Stimulated activated CD4-positive, alpha-beta T cell treated with anti-CD3 and anti-CD28 coated beads, TNF-alpha, amount 100 ng/mL, for 24 hours (primary cell): ENCODE data around the gene ITPRID2.
A peak's percentile ranks its signal among the peaks of the same experiment; 100 is the strongest.
"Not testable (repeated sequence)": the region's sequence is repeated elsewhere in the genome, so short reads cannot be mapped to it uniquely, and the experiment has no call there.

ENCODE experiments used
- DNase-seq, 3 experiments: peaks; one replicate each; pipeline ENCODE4 v3.0.0-alpha.2; 2020; ENCODE audit warnings: low read depth in 3 of 3

Gene ITPRID2

DNA sequence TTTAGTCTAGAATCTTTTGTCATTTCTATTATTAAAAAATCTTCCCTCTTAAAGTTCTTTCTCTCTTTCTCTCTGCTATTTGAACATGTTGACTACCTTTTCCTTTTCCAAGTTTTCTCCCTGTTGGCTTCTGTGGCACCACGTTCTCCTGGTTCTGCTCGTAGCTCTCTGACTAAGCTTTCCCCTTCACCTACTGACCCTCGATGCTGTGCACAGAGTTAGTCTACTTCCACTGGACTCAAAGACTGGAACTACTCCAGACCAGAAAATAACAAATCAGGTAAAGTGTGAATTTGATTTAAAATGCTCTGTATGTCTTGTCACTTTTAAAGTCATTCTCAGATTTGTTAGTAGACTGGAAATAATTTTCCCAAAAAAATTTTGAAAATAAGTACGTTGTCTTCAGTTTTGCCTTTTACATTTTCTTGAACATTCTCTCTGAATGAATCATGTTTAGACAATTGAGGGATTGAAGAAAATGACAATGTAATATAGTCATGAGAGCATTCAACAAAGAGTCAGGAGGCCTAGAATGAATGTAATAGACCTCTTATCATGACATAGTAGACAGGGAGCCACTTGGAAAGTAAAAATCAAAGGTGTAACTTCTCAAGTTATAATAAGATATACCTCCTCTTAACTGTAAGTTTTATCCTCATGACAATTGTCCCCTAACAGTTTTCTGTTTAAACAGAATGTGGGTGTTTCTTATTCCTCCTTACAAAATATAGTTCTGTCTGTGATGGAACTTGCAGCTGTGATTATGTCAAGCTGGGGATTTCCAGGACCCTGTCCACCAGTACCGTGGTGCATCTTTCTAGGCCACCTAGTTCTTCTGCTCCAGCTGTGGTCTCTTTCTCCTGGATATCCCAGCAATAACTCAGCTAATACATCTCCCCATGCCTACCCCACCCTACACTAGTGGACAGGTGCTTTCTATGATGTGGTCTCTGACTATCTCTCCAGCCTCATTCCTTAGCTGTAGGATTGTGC lies 25.5 kb downstream of the ITPRID2 start:
- DNase-seq = no peak

GRCh38 chr2:181918188-181918587 lies 26.7 kb downstream of the ITPRID2 start:
- no peak for DNase-seq

DNA sequence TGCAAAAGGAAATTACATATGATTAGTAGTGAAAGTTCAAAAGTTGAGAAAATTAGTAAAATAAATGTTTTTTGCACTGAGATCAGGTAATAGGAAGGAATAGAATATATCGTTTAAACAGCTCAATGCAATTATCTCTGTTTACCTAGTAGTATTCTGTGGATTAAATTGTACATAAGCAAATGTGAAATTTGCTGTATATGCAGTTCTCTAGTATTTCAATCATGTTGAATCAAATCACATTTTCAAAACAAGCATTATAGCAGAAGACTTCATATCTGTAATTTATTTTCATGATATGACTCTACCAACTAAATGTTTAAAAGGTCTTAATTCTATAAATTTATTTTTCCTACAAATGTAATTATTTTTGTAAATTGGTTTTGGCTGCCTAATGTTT lies 31.6 kb downstream of the ITPRID2 start:
- no peak for DNase-seq

DNA sequence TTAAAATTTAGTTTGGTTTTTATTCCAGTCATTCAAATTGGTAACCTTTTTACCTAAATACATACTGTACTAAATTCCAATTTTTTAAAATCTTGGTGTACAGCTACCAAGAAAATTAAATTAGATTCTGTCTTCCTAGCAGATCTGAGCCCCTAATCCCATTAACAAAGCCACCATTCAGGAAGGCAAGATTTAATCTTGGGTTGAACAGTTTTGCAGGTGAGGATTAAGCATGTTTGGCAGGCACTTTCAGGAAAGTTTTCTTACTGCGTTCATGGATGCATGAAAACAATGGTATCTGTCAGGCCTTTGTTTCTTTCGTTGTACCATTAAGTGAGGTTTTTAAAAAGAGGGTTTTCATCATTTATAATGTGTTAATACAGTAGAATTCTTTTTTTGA lies 32.8 kb downstream of the ITPRID2 start:
- DNase-seq = no peak

GRCh38 chr2:181934694-181935093 lies 43.2 kb downstream of the ITPRID2 start:
- DNase-seq = no peak

DNA sequence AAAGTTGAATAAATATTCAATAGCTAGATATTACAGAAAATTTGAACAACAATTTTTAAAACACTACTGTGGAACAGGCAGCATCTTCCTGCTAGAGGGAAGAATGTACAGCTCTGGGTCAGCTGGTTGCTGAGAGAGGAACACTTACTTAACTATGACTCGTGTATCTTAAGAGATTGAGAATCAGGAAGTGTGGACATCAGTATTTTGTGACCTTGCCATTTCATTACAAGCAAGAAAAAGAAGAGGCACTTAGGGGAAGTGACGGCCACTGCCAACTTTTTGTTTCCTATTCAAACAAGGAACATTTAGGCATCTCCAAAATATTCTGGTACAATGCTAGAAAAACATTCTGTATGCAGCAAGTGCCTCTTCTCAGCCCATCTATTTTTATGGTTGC lies 45.9 kb downstream of the ITPRID2 start:
- no peak for DNase-seq

DNA sequence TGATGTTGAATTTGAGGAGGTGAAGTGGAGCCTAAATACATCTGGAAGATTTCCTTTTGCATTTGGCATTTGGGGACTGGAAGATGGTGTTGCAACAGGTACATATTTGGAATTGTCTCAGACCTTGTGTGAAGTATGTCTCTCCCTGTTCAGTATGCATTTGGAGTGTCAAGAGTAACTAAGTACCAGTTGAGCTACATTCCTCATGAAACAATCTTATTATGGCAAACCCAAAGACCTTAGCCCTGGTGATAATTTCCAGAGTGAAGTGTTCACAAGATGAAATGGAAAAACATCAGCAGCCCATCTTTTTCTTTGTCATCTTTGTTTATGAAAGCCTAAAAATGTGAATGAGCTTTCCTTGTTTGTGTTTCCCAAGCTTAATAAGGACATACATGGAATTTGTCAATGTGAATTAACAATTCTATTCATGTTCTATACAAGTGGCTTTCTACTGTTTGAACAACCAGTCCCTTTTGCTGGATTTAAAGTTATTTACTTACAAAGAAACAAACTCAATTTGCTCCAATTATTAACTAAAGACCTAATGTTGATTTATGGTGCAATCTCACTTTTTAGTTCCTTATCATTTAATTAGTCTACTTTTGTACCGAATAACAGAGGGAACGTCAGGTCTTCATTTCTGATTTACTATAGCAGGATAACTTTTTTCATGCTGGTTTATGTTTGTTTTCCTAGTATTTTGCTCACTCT lies 52.0 kb downstream of the ITPRID2 start:
- DNase-seq = no peak

DNA sequence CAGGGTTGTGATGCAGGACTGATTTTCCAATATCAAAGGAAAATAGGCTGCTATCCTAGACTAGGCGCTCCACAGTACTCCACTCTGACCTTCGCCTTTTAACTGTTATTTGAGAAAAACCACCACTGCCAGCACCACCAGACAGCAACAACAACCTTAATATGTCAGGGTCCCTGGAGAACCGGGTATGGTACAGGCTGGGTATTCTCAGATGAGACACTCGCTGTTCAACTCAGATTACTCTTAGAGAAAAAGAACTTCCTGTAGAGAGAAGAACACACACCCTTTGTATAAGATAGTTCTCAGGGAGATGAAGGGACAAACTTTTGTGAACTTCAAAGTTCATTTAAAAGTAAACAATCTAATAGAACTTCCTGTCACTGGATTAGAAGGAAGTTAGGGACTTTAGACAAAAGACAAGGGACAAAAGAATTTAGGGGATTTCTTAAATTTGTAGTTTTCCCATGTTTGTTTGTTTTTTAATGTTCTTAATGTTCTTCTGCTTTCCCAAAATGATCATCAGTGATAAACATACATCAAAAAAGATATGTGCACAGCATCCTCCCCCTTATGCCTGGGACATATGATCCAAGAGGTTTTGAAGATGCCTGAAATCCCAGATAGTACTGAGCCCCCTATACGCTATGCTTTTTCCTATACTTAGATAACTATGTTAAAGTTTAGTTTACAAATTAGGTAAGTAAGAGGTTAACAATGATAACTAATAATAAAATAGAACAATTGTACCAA lies 52.8 kb downstream of the ITPRID2 start:
- no peak for DNase-seq

DNA sequence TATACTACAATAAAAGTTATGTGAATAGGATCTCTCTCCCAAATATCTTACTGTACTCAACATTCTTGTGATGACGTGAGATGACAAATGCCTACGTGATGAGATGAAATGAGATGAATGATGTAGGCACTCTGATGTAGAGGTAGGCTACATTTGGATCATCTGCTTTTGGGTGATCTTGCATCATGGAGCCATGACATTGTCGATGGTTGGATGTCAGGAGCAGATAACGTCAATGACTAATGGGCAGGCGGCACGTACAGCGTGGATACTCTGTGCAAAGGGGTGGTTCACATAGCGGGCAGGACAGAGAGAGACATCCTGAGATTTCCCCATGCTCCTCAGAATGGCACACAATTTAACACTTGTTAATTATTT lies 53.4 kb downstream of the ITPRID2 start:
- DNase-seq = no peak

DNA sequence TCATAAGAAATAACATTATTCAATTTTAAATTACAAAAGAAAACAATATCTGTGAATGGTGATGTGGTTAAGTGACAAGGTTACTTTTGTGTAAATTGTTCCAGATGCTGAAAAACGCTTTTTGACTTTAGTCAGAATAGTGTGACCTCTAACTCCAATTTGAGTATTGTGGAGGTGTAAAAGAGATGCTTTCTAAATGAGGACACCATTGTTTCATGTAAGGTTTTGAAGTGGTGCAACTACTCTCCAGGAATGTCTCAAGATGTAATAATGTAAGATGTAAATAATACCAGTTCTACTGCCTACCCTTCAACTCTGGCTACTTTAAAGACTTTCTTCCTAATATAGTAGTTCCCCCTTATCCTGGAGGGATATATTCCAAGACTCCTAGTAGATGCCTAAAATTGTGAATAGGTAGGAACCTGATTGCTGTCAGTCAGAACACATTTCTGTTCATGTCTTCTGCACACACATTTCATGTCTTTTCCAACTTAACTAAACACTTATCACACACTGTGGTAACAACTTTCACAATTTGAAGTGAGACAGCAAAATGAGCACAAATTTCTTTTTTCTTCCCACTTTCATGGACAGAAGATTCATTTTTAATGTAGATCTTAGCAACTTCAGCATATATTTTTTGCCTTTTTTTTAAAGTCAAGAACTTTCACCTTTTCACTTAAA lies 55.1 kb downstream of the ITPRID2 start:
- no peak for DNase-seq

DNA sequence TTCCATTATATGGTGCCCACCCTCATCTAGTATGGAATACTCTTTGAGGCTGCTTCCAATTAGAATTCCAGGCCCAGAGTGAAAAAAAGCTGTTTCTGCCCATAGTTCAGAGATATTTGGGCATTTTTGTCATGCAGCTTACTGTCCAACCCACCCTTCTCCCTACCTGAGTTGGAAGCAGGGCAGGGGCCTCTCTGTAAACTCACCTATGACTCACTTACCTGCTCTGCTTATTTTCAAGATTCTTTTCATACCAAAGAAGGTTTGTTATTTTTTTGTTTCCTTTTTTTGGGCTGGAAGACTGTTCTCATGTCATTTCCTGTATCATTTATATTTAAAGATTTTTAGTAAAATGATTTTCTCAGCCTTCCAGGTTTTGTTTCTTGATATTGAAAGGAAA lies 55.7 kb downstream of the ITPRID2 start:
- DNase-seq = no peak

- DNase-seq = no peak
Measured at GRCh38 chr2:181948227-181948626, 56.7 kb downstream of the ITPRID2 start.

DNA sequence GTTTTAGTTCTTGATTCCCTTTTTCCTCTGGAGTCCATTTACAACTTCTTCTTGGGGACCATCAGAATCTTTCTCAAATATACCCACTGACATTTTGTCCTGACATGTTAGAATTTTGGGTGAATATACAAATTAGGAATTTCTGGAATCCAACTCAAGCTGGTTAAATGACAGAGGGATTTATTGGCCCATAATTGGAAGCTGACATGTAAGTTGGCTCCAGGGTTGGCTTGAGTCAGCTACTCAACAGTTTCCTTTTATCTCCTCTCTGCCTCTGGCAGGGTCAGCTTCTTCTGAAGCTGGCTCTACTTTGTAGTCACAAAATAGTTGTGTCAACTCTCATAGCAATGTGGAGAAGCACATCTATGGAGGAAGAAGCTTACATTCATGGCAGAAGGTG lies 57.5 kb downstream of the ITPRID2 start:
- DNase-seq = no peak

DNA sequence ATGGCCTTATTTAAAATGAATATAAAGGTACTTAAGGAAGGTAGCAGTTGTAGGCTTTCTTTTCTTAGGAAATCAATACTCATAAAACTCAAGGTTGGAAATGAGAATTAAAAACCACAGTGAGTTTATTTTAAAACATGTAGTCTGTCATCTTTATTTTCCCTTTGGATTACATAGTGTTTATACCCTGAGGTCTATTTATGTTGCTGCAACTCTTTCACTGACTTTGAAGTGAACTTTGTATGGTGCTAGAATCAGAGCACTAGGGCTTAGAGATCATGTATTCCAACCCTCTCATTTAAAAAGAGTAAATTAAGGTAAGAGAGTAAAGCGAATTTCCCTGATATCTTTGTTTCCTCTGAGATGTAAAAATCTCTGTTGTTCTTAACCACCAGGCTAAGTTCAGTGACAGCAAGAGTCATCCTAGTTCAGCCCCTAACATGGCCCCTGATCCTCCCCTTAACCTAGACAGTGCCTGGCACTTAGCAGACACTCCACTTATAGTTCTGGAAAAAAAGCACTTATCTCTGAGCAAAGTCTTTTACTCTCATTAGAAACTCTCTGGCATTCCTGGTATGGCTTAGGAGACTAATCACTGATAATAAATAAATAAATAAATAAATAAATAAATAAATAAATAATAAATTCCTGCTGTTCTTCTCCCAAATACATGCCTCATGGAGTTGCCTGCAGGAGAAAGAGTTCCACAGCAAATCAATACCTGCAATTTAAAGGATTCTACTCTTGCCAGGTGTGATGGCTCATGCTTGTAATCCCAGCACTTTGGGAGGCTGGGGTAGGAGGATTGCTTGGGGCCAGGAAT lies 61.1 kb downstream of the ITPRID2 start:
- DNase-seq = no peak

DNA sequence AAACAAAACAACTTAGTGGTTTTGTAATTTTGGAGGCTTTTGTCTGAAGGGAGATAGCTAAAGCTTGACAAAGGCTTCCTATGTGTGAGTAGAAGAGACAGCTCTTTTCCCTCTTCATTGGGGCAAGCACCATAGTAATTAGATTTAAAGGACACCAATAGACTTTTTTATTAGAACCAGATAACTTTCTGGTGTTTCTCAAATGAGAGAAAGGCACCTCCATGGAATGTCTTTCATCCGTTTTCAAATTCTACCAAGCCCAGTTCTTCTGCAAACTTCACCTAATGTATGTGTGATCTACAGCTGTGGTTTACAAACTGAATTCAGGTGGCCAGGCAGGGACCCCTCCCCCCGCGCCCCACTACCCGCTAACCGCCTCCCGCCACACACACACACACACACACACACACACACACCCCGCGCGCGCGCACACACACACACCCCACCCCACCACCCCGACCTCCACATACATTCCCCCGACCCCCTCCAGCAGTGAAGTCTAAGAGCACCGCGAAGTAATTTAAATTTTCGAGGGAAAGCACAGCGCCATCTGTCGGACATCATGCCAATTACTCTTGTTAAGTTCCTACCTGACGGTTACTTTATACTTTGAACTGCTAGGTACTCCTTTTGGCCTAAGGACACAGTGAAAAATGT lies 62.5 kb downstream of the ITPRID2 start:
- peak; percentile 15 to 48 (median 44) for DNase-seq

- no peak for DNase-seq
Measured at GRCh38 chr2:181954538-181954883, 63.0 kb downstream of the ITPRID2 start.

- DNase-seq = no peak
Measured at GRCh38 chr2:181955010-181955409, 63.5 kb downstream of the ITPRID2 start.

- not testable (repeated sequence) for DNase-seq
Measured at GRCh38 chr2:181955866-181956265, 64.3 kb downstream of the ITPRID2 start.

GRCh38 chr2:181957668-181958067 lies 66.1 kb downstream of the ITPRID2 start:
- DNase-seq = no peak

DNA sequence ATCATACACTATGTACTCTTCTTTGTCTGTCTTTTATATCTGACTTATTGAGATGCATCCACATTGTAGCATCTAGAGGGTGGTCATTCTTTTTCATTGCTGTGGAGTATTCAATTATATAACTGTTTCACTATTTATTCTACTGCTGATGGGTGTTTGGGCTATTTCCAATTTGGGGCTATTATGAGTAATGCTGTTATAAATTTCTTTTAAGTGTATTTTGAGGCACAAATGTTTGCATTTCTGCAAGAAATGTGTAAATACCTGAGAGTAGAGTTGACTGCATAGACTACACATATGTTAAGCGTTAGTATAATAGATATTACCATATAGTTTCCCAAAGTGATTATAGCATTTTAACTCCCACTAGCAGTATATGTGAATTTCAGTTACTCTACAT lies 67.2 kb downstream of the ITPRID2 start:
- DNase-seq = no peak
